Subcutaneous abdominal adipose tissue (tissue), 5 donors: ENCODE measurements around the gene PFKP.

ENCODE experiments used
- H3K27ac ChIP-seq: one replicate; pipeline ENCODE4 v1.7.0; 2013; ENCODE audit warnings: low read depth, mild to moderate bottlenecking, inconsistent platforms, low read length, moderate library complexity
- H3K27me3 ChIP-seq, 5 donors: one replicate each; pipeline ENCODE4 v1.7.0; 2013; ENCODE audit warnings: low read length in 5 of 5, inconsistent platforms in 1 of 5; ENCODE audit not compliant: control insufficient read depth in 5 of 5, insufficient read depth in 4 of 5
- H3K36me3 ChIP-seq, 5 donors: one replicate each; pipeline ENCODE4 v1.7.0; 2013; ENCODE audit warnings: low read length in 5 of 5; ENCODE audit not compliant: control insufficient read depth in 5 of 5, insufficient read depth in 5 of 5
- H3K4me1 ChIP-seq, 5 donors: one replicate each; pipeline ENCODE4 v1.7.0; 2013; ENCODE audit warnings: low read length in 5 of 5, mild to moderate bottlenecking in 3 of 5, moderate library complexity in 1 of 5; ENCODE audit not compliant: control insufficient read depth in 5 of 5, insufficient read depth in 5 of 5
- H3K4me3 ChIP-seq, 5 donors: one replicate each; pipeline ENCODE4 v1.7.0; 2013; ENCODE audit warnings: low read length in 5 of 5, low read depth in 1 of 5
- H3K9ac ChIP-seq, 5 donors: one replicate each; pipeline ENCODE4 v1.7.0; 2013; ENCODE audit warnings: low read length in 5 of 5, mild to moderate bottlenecking in 4 of 5, moderate library complexity in 3 of 5
- H3K9me3 ChIP-seq, 5 donors: one replicate each; pipeline ENCODE4 v1.7.0; 2013; ENCODE audit warnings: low read length in 5 of 5; ENCODE audit not compliant: control insufficient read depth in 5 of 5
- donor health status: healthy.
- donor health status: healthy.
- donor health status: healthy.
- donor health status: healthy.
- donor health status: healthy.

Gene PFKP

DNA sequence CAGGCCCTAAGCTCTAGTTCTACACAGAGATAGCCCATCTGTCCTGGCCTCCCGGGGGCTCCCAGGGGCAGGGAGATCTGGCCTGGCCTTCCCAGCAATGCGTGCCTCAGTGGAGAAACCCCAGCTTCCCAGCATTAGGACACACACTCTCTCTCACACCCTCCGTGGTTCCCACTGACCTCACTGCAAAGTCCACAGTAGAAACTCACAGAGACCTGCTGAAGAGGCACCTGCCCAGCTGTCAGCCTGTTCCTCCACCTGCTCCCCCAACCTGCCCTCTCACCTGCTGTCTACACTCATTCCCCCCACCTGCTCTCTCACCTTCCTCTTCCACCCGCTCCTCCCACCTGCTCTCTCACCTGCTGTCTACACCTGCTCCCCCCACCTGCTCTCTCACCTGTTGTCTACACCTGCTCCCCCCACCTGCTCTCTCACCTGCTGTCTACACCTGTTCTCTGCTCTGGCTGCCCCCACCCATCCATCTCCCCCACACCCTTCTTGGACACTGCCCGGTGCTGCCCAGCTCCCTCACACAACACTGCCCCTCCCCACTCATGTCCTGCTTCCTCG, 21.1 kb upstream of the PFKP start:
- Histone ChIP-seq H3K27ac (no peak overlapping the region), H3K4me1 (peaks cover 2 to 13% (median 10%) of the 10 kb centered on the region in 5 donors)

DNA sequence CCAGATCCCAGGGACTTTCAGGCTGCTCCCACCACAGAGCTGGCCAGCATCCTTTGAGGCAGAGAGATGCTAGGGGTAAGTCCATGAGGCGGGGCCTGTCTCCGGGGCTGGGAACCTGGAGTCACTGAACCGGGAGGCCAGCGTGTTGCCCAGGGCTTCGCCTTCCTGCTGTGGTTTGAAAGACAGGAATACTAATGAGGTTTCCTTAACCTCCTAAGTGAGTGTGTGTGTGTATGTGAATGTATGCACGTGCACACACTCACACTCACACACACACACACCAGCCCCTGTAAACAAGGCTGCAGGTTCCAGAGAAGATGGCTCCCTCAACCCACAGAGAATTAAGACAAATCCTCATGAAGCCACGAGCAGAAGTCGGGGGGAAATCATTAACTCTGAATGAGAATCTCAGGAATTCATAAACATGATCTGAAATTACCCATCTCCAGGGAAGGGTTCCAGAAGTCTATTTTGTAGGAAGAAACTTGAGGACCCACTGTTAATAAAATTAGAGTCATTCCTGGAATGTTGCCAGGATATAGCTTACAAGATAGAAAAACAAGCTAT, 20.3 kb upstream of the PFKP start:
- no peak overlapping the region for H3K4me3 ChIP-seq
- H3K9me3 ChIP-seq, result no peaks in the 10 kb centered on the region
- no peaks in the 10 kb centered on the region for H3K36me3 ChIP-seq
- no peak overlapping the region for H3K9ac ChIP-seq
- H3K27me3 ChIP-seq, result peaks cover 4 to 17% (median 12%) of the 10 kb centered on the region in 5 donors
- peaks cover 2 to 13% (median 10%) of the 10 kb centered on the region in 5 donors for H3K4me1 ChIP-seq
- H3K27ac ChIP-seq, result peak overlapping the region; percentile 50

More for the DNA sequence above, 21.1 kb upstream of the PFKP start:
- peaks cover 4 to 17% (median 12%) of the 10 kb centered on the region in 5 donors for H3K27me3 ChIP-seq
- H3K9ac ChIP-seq, result peak overlapping the region in 1 of 5 donors; percentile 10
- H3K4me3 ChIP-seq, result no peak overlapping the region
- no peaks in the 10 kb centered on the region for H3K36me3 ChIP-seq
- no peaks in the 10 kb centered on the region for H3K9me3 ChIP-seq

GRCh38 chr10:3047596-3047995, 19.8 kb upstream of the PFKP start:
- Histone ChIP-seq H3K9me3 (no peaks in the 10 kb centered on the region), H3K27me3 (peaks cover 4 to 17% (median 12%) of the 10 kb centered on the region in 5 donors), H3K4me1 (peaks cover 2 to 13% (median 10%) of the 10 kb centered on the region in 5 donors)

DNA sequence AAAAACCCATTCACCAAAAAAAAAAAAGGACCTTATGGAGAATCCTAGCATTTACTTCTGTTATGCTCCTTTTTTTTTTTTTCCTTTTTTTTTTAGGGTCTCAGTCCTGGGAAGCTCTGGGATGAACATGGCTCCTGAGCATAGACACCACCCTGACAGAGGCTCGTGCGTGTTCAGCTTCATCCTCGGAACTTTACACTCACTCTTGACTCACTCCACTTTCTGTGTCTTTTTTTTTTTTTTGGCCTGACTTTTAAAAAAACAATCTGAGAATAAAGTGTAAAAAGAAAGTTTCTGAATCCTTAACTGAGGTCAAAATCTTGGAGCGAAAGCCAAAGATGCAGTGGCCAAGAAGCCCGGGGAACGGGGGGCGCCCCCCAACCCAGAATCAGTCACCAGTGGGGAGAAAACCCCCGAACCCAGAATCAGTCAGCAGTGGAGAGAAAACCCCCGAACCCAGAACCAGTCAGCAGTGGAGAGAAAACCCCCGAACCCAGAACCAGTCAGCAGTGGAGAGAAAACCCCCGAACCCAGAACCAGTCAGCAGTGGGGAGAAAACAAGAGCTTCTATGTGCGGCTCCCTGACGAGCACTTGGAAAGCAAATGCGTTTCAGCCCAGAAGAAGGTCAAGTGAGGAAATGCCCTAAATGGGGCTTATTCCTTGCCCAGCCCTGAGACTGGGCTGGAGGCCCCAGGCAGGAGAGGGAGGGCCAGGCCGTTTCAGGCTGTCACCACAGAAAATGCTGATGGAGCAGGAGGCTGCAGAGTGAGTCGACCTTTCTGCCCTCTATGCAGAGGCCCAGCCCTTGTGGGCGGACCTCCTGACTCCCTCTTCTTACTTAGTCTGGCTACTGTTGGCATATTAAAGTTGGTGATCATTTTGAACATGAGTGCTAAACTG, 19.0 kb upstream of the PFKP start:
- no peak overlapping the region for H3K4me3 ChIP-seq
- H3K4me1 ChIP-seq, result peaks cover 2 to 13% (median 10%) of the 10 kb centered on the region in 5 donors
- H3K9me3 ChIP-seq, result no peaks in the 10 kb centered on the region
- peaks cover 4 to 17% (median 12%) of the 10 kb centered on the region in 5 donors for H3K27me3 ChIP-seq
- no peak overlapping the region for H3K9ac ChIP-seq
- H3K36me3 ChIP-seq, result no peaks in the 10 kb centered on the region
- H3K27ac ChIP-seq, result peak overlapping the region; percentile 50

More at GRCh38 chr10:3047596-3047995, 19.8 kb upstream of the PFKP start:
- no peak overlapping the region for H3K9ac ChIP-seq
- no peak overlapping the region for H3K4me3 ChIP-seq
- no peaks in the 10 kb centered on the region for H3K36me3 ChIP-seq
- peak overlapping the region; percentile 50 for H3K27ac ChIP-seq

- peaks cover 0 to 16% (median 2%) of the 10 kb centered on the region in 5 donors for H3K4me1 ChIP-seq
- H3K27me3 ChIP-seq, result peaks cover 4 to 10% (median 5%) of the 10 kb centered on the region in 5 donors
- H3K27ac ChIP-seq, result no peak overlapping the region
- peaks cover 0 to 6% (median 3%) of the 10 kb centered on the region in 5 donors for H3K9me3 ChIP-seq
- H3K36me3 ChIP-seq, result no peaks in the 10 kb centered on the region
- H3K4me3 ChIP-seq, result no peak overlapping the region
- H3K9ac ChIP-seq, result no peak overlapping the region
Measured at GRCh38 chr10:3051692-3052091, 15.7 kb upstream of the PFKP start.

- H3K9me3 ChIP-seq, result peaks cover 0 to 6% (median 3%) of the 10 kb centered on the region in 5 donors
- peaks cover 0 to 12% (median 0%) of the 10 kb centered on the region in 5 donors for H3K4me1 ChIP-seq
- no peak overlapping the region for H3K4me3 ChIP-seq
- no peak overlapping the region for H3K27ac ChIP-seq
- no peak overlapping the region for H3K9ac ChIP-seq
- no peaks in the 10 kb centered on the region for H3K36me3 ChIP-seq
- no peaks in the 10 kb centered on the region for H3K27me3 ChIP-seq
Measured at GRCh38 chr10:3053155-3053554, 14.2 kb upstream of the PFKP start.

GRCh38 chr10:3054183-3054850, 13.0 kb upstream of the PFKP start:
- H3K9me3 ChIP-seq, result peaks cover 0 to 6% (median 3%) of the 10 kb centered on the region in 5 donors
- peak overlapping the region in 1 of 5 donors; percentile 0 for H3K4me3 ChIP-seq
- H3K27ac ChIP-seq, result peak overlapping the region; percentile 60
- H3K4me1 ChIP-seq, result peaks cover 0 to 12% (median 0%) of the 10 kb centered on the region in 5 donors
- no peaks in the 10 kb centered on the region for H3K27me3 ChIP-seq
- H3K36me3 ChIP-seq, result no peaks in the 10 kb centered on the region
- no peak overlapping the region for H3K9ac ChIP-seq

- H3K36me3 ChIP-seq, result no peaks in the 10 kb centered on the region
- peaks cover 0 to 12% (median 0%) of the 10 kb centered on the region in 5 donors for H3K4me1 ChIP-seq
- H3K4me3 ChIP-seq, result peak overlapping the region in 1 of 5 donors; percentile 0
Measured at GRCh38 chr10:3054851-3055199, 12.5 kb upstream of the PFKP start.

DNA sequence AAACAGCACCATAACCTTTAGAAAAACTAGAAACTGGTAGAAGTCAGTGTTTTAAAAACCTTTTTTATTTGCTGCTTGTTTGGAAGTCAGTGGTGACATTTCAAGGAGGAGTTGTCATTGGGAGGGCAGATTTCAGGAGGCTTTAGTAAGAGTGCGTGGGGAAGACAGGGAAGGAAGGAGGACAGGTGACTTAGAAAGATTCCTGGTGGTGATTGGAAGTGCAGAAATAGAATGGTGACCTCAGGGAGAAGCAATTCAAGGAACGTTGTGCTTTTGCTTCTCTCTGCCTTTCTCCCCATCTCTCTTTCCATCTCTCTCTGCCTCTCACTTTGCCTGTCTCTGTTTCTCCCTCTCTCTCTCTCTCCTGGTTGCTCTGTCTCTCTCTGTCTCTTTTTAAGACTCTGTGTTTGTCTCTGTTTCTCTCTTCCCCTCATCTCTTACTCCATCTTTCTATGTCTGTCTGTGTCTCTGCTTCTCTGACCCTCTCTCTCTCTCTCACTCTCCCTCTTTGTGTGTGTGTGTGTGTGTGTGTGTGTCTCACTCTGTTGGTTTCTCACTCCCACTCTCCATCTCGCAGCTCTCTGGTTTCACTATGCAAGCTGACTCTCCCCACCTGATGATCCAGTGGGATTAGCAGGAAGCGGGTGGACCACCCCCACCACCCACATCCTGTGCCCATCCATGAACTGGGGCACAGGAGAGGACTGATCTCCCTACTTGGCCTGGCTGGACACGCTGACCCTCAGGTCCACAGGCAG, 10.9 kb upstream of the PFKP start:
- H3K27ac ChIP-seq, result no peak overlapping the region
- H3K4me3 ChIP-seq, result no peak overlapping the region
- H3K9ac ChIP-seq, result no peak overlapping the region
- no peaks in the 10 kb centered on the region for H3K27me3 ChIP-seq
- peaks cover 0 to 6% (median 3%) of the 10 kb centered on the region in 5 donors for H3K9me3 ChIP-seq
- H3K4me1 ChIP-seq, result peaks cover 0 to 12% (median 0%) of the 10 kb centered on the region in 5 donors
- H3K36me3 ChIP-seq, result no peaks in the 10 kb centered on the region

More at GRCh38 chr10:3054851-3055199, 12.5 kb upstream of the PFKP start:
- Histone ChIP-seq H3K27ac (peak overlapping the region; percentile 60), H3K9me3 (peaks cover 0 to 6% (median 3%) of the 10 kb centered on the region in 5 donors), H3K27me3 (no peaks in the 10 kb centered on the region), H3K9ac (no peak overlapping the region)
